HepG2 (cell line): ENCODE measurements around the gene USP36. TPM values are rescaled to one million over a fixed set of nuclear protein-coding genes. Genes with fewer than 3 reads are reported as not detected.

Experiments
- ARID3A ChIP-seq: IDR thresholded peaks from 2 replicates; pipeline ENCODE4 v1.6.1; 2012; ENCODE audit warnings: low read depth, low read length, improper control_type of control experiment
- ATF3 ChIP-seq: sonication (generic); formaldehyde crosslinking; IDR thresholded peaks from 2 replicates; pipeline ENCODE4 v1.4.0; 2020; ENCODE audit warnings: missing genetic modification reagents
- ESRRA ChIP-seq: sonication (generic); formaldehyde crosslinking; IDR thresholded peaks from 2 replicates; pipeline ENCODE4 v1.5.1; 2020; ENCODE audit warnings: mild to moderate bottlenecking, low read depth, missing genetic modification reagents
- NONO ChIP-seq, 2 experiments: fragments of 450-650 bp in 1 of 2; sonication (generic) in 1 of 2; formaldehyde crosslinking in 1 of 2; IDR thresholded peaks in 1 of 2; conservative IDR thresholded peaks in 1 of 2; 2 replicates each; pipeline versions ENCODE4 v1.6.1 to v1.8.0; 2017 to 2022; ENCODE audit warnings: mild to moderate bottlenecking in 1 of 2, missing genetic modification reagents in 1 of 2, moderate library complexity in 1 of 2
- NR2C2 ChIP-seq: sonication (generic); formaldehyde crosslinking; IDR thresholded peaks from 2 replicates; pipeline ENCODE4 v1.4.0; 2020; ENCODE audit warnings: missing genetic modification reagents, mild to moderate bottlenecking, moderate library complexity, borderline replicate concordance
- NR2F6 ChIP-seq, 2 experiments: IDR thresholded peaks; 2 replicates each; pipeline ENCODE4 v1.6.1; 2016; ENCODE audit warnings: antibody characterized with exemption in 1 of 2, mild to moderate bottlenecking in 1 of 2
- PREB ChIP-seq: sonication (generic); formaldehyde crosslinking; IDR thresholded peaks from 2 replicates; pipeline ENCODE4 v1.4.0; 2020; ENCODE audit warnings: missing genetic modification reagents
- WIZ ChIP-seq: sonication (generic); formaldehyde crosslinking; IDR thresholded peaks from 2 replicates; pipeline ENCODE4 v1.5.1; 2020; ENCODE audit warnings: mild to moderate bottlenecking, missing genetic modification reagents
- ZEB1 ChIP-seq: IDR thresholded peaks from 2 replicates; pipeline ENCODE4 v1.6.1; 2012; ENCODE audit warnings: mild to moderate bottlenecking, low read depth, inconsistent platforms; ENCODE audit not compliant: insufficient replicate concordance
- ZNF318 ChIP-seq: sonication (generic); formaldehyde crosslinking; IDR thresholded peaks from 2 replicates; pipeline ENCODE4 v1.4.0; 2020; ENCODE audit warnings: mild to moderate bottlenecking, missing genetic modification reagents
- ZNF33B ChIP-seq: sonication (generic); formaldehyde crosslinking; IDR thresholded peaks from 2 replicates; pipeline ENCODE4 v1.5.1; 2020; ENCODE audit warnings: mild to moderate bottlenecking, missing genetic modification reagents
- ZNF430 ChIP-seq: sonication (generic); formaldehyde crosslinking; IDR thresholded peaks from 2 replicates; pipeline ENCODE4 v1.9.0; 2021; ENCODE audit warnings: mild to moderate bottlenecking, missing genetic modification reagents
- ZNF44 ChIP-seq: sonication (generic); formaldehyde crosslinking; IDR thresholded peaks from 2 replicates; pipeline ENCODE4 v1.5.1; 2020; ENCODE audit warnings: mild to moderate bottlenecking, missing genetic modification reagents
- ZNF562 ChIP-seq: sonication (generic); formaldehyde crosslinking; IDR thresholded peaks from 2 replicates; pipeline ENCODE4 v1.8.0; 2022; ENCODE audit warnings: missing genetic modification reagents, borderline replicate concordance
- ZNF746 ChIP-seq: sonication (generic); formaldehyde crosslinking; IDR thresholded peaks from 2 replicates; pipeline ENCODE4 v1.8.0; 2022; ENCODE audit warnings: mild to moderate bottlenecking, missing genetic modification reagents
- ZNF839 ChIP-seq: sonication (generic); formaldehyde crosslinking; IDR thresholded peaks from 2 replicates; pipeline ENCODE4 v1.4.0; 2020; ENCODE audit warnings: missing genetic modification reagents, mild to moderate bottlenecking, borderline replicate concordance
- ZSCAN21 ChIP-seq: sonication (generic); formaldehyde crosslinking; IDR thresholded peaks from 2 replicates; pipeline ENCODE4 v1.8.0; 2022; ENCODE audit warnings: mild to moderate bottlenecking, missing genetic modification reagents, moderate library complexity, borderline replicate concordance
- polyA plus RNA-seq, 8 experiments: library from polyadenylated mRNA; depleted of rRNA in 3 of 8; stranded (reverse) in 7 of 8; unstranded in 1 of 8; fragments of >200 nt; fragmentation: Illumina TruSeq in 4 of 8; extraction: Trizol in 4 of 8; gene quantifications; 2 replicates each; pipeline versions ENCODE4 v1.2.1 to v1.2.3, GENCODE V29; 2011 to 2016; ENCODE audit warnings: low read depth in 4 of 8, missing spikeins in 1 of 8, mixed read lengths in 1 of 8; ENCODE audit not compliant: insufficient read depth in 1 of 8
- total RNA-seq, 5 experiments: library from RNA; depleted of rRNA; stranded (reverse); fragments of >200 nt; fragmentation: Illumina TruSeq; extraction: Trizol; gene quantifications; 2 replicates each; pipeline ENCODE4 v1.2.3, GENCODE V29; 2016; ENCODE audit warnings: low read depth in 1 of 5

The USP36 gene
- total and polyA plus RNA-seq, 2 of the 13 experiments (the other 11 are each of a cell fraction or from before 2014, with no cell fraction given) = 29.6 to 45.9 TPM

GRCh38 chr17:78748730-78749317 is 91.8 kb downstream of the USP36 start (continued):
- no peak for TF ChIP-seq ZNF318
- no peak for TF ChIP-seq ZSCAN21
- TF ChIP-seq ATF3 (CRISPR knock-in tag) = no peak
- TF ChIP-seq PREB (CRISPR knock-in tag) = 0 out of 2 replicates have a peak, but pooled peaks have one; percentile 44
- no peak for TF ChIP-seq ZNF430 (CRISPR knock-in tag)
- no peak for TF ChIP-seq ZNF44
- TF ChIP-seq ZNF33B (CRISPR knock-in tag) = no peak
- no peak for TF ChIP-seq WIZ
- TF ChIP-seq ESRRA (CRISPR knock-in tag) = peak; percentile 78
- no peak for TF ChIP-seq NONO (IDR thresholded peaks at IDR 0.05)
- peak; percentile 70 for TF ChIP-seq NONO (CRISPR knock-in tag; conservative IDR thresholded peaks at IDR 0.05)
- no peak for TF ChIP-seq ZNF839 (CRISPR knock-in tag)
- no peak for TF ChIP-seq ZNF746
- TF ChIP-seq ZNF562 (CRISPR knock-in tag) = no peak
- peak; percentile 69; the same call in 1 of the 2 replicates for TF ChIP-seq NR2F6 (IDR thresholded peaks at IDR 0.05)
- TF ChIP-seq NR2F6 (CRISPR knock-in tag; IDR thresholded peaks at IDR 0.05) = peak; percentile 66; the same call in 1 of the 2 replicates
- peak; percentile 53 for TF ChIP-seq ZEB1
- no peak for TF ChIP-seq NR2C2 (CRISPR knock-in tag)
- TF ChIP-seq ARID3A = no peak
